Measurements from ENCODE around the gene RUNX2. TPM values are rescaled to one million over a fixed set of nuclear protein-coding genes. Genes with fewer than 3 reads are reported as not detected.

Gene RUNX2
- total RNA-seq, 1 donor from 2014 or later = 0.52 TPM

GRCh38 chr6:45518013-45518720 lies 190.0 kb downstream of the RUNX2 start:
- Histone ChIP-seq H3K9me3 (ENCODE audit: control insufficient read depth in 3 of 3, low read length in 3 of 3) (no peaks in the 10 kb centered on the region), H3K36me3 (ENCODE audit: control insufficient read depth in 3 of 3, insufficient read depth in 3 of 3, low read length in 3 of 3) (no peaks in the 10 kb centered on the region), H3K27ac (ENCODE audit: low read depth, low read length) (no peak overlapping the region), H3K9ac (ENCODE audit: low read depth in 1 of 3, low read length in 3 of 3) (no peak overlapping the region), H3K4me3 (ENCODE audit: low read length in 3 of 3) (no peak overlapping the region), H3K27me3 (ENCODE audit: control insufficient read depth in 3 of 3, insufficient read depth in 3 of 3, low read length in 3 of 3) (no peaks in the 10 kb centered on the region), H3K4me1 (ENCODE audit: control insufficient read depth in 3 of 3, insufficient read depth in 3 of 3, low read length in 3 of 3) (no peaks in the 10 kb centered on the region)

- Histone ChIP-seq H3K9me3 (ENCODE audit: control insufficient read depth in 3 of 3, low read length in 3 of 3) (no peaks in the 10 kb centered on the region), H3K27me3 (ENCODE audit: control insufficient read depth in 3 of 3, insufficient read depth in 3 of 3, low read length in 3 of 3) (no peaks in the 10 kb centered on the region), H3K9ac (ENCODE audit: low read depth in 1 of 3, low read length in 3 of 3) (no peak overlapping the region), H3K4me3 (ENCODE audit: low read length in 3 of 3) (no peak overlapping the region), H3K36me3 (ENCODE audit: control insufficient read depth in 3 of 3, insufficient read depth in 3 of 3, low read length in 3 of 3) (no peaks in the 10 kb centered on the region), H3K4me1 (ENCODE audit: control insufficient read depth in 3 of 3, insufficient read depth in 3 of 3, low read length in 3 of 3) (no peaks in the 10 kb centered on the region), H3K27ac (ENCODE audit: low read depth, low read length) (no peak overlapping the region)
Measured at GRCh38 chr6:45521226-45521625, 193.1 kb downstream of the RUNX2 start.

GRCh38 chr6:45522486-45522885 lies 194.4 kb downstream of the RUNX2 start:
- Histone ChIP-seq H3K9me3 (ENCODE audit: control insufficient read depth in 3 of 3, low read length in 3 of 3) (no peaks in the 10 kb centered on the region), H3K4me1 (ENCODE audit: control insufficient read depth in 3 of 3, insufficient read depth in 3 of 3, low read length in 3 of 3) (no peaks in the 10 kb centered on the region), H3K36me3 (ENCODE audit: control insufficient read depth in 3 of 3, insufficient read depth in 3 of 3, low read length in 3 of 3) (no peaks in the 10 kb centered on the region), H3K27me3 (ENCODE audit: control insufficient read depth in 3 of 3, insufficient read depth in 3 of 3, low read length in 3 of 3) (no peaks in the 10 kb centered on the region), H3K9ac (ENCODE audit: low read depth in 1 of 3, low read length in 3 of 3) (no peak overlapping the region), H3K27ac (ENCODE audit: low read depth, low read length) (no peak overlapping the region), H3K4me3 (ENCODE audit: low read length in 3 of 3) (no peak overlapping the region)

- H3K9ac ChIP-seq (ENCODE audit: low read depth in 1 of 3, low read length in 3 of 3) = no peak overlapping the region
- H3K9me3 ChIP-seq (ENCODE audit: control insufficient read depth in 3 of 3, low read length in 3 of 3) = no peaks in the 10 kb centered on the region
- no peaks in the 10 kb centered on the region for H3K4me1 ChIP-seq (ENCODE audit: control insufficient read depth in 3 of 3, insufficient read depth in 3 of 3, low read length in 3 of 3)
- H3K27me3 ChIP-seq (ENCODE audit: control insufficient read depth in 3 of 3, insufficient read depth in 3 of 3, low read length in 3 of 3) = no peaks in the 10 kb centered on the region
- no peak overlapping the region for H3K4me3 ChIP-seq (ENCODE audit: low read length in 3 of 3)
- no peaks in the 10 kb centered on the region for H3K36me3 ChIP-seq (ENCODE audit: control insufficient read depth in 3 of 3, insufficient read depth in 3 of 3, low read length in 3 of 3)
- no peak overlapping the region for H3K27ac ChIP-seq (ENCODE audit: low read depth, low read length)
Measured at GRCh38 chr6:45527210-45527609, 199.1 kb downstream of the RUNX2 start.

GRCh38 chr6:45531999-45532595 lies 204.0 kb downstream of the RUNX2 start:
- no peaks in the 10 kb centered on the region for H3K36me3 ChIP-seq (ENCODE audit: control insufficient read depth in 3 of 3, insufficient read depth in 3 of 3, low read length in 3 of 3)
- no peak overlapping the region for H3K27ac ChIP-seq (ENCODE audit: low read depth, low read length)
- peak overlapping the region in 1 of 3 donors; percentile 51 for H3K9ac ChIP-seq (ENCODE audit: low read depth in 1 of 3, low read length in 3 of 3)
- H3K9me3 ChIP-seq (ENCODE audit: control insufficient read depth in 3 of 3, low read length in 3 of 3) = no peaks in the 10 kb centered on the region
- H3K4me3 ChIP-seq (ENCODE audit: low read length in 3 of 3) = peak overlapping the region in 1 of 3 donors; percentile 57
- no peaks in the 10 kb centered on the region for H3K27me3 ChIP-seq (ENCODE audit: control insufficient read depth in 3 of 3, insufficient read depth in 3 of 3, low read length in 3 of 3)
- peaks cover 0 to 6% (median 3%) of the 10 kb centered on the region in 3 donors for H3K4me1 ChIP-seq (ENCODE audit: control insufficient read depth in 3 of 3, insufficient read depth in 3 of 3, low read length in 3 of 3)

- peak overlapping the region; percentile 14 for H3K27ac ChIP-seq (ENCODE audit: low read depth, low read length)
- H3K4me1 ChIP-seq (ENCODE audit: control insufficient read depth in 3 of 3, insufficient read depth in 3 of 3, low read length in 3 of 3) = peaks cover 0 to 6% (median 3%) of the 10 kb centered on the region in 3 donors
- no peaks in the 10 kb centered on the region for H3K27me3 ChIP-seq (ENCODE audit: control insufficient read depth in 3 of 3, insufficient read depth in 3 of 3, low read length in 3 of 3)
- H3K4me3 ChIP-seq (ENCODE audit: low read length in 3 of 3) = peak overlapping the region; percentile 53 to 61 (median 57)
- H3K9me3 ChIP-seq (ENCODE audit: control insufficient read depth in 3 of 3, low read length in 3 of 3) = no peaks in the 10 kb centered on the region
- H3K9ac ChIP-seq (ENCODE audit: low read depth in 1 of 3, low read length in 3 of 3) = peak overlapping the region; percentile 27 to 66 (median 51)
- no peaks in the 10 kb centered on the region for H3K36me3 ChIP-seq (ENCODE audit: control insufficient read depth in 3 of 3, insufficient read depth in 3 of 3, low read length in 3 of 3)
Measured at GRCh38 chr6:45532721-45533210, 204.6 kb downstream of the RUNX2 start.

GRCh38 chr6:45533386-45533785 lies 205.3 kb downstream of the RUNX2 start:
- no peak overlapping the region for H3K27ac ChIP-seq (ENCODE audit: low read depth, low read length)
- H3K36me3 ChIP-seq (ENCODE audit: control insufficient read depth in 3 of 3, insufficient read depth in 3 of 3, low read length in 3 of 3) = no peaks in the 10 kb centered on the region
- H3K27me3 ChIP-seq (ENCODE audit: control insufficient read depth in 3 of 3, insufficient read depth in 3 of 3, low read length in 3 of 3) = no peaks in the 10 kb centered on the region
- H3K9ac ChIP-seq (ENCODE audit: low read depth in 1 of 3, low read length in 3 of 3) = peak overlapping the region; percentile 27 to 66 (median 51)
- H3K4me3 ChIP-seq (ENCODE audit: low read length in 3 of 3) = peak overlapping the region; percentile 53 to 61 (median 57)
- H3K9me3 ChIP-seq (ENCODE audit: control insufficient read depth in 3 of 3, low read length in 3 of 3) = no peaks in the 10 kb centered on the region
- H3K4me1 ChIP-seq (ENCODE audit: control insufficient read depth in 3 of 3, insufficient read depth in 3 of 3, low read length in 3 of 3) = peaks cover under 1 to 7% (median 3%) of the 10 kb centered on the region in 3 donors

- H3K4me3 ChIP-seq (ENCODE audit: low read length in 3 of 3) = no peak overlapping the region
- H3K4me1 ChIP-seq (ENCODE audit: control insufficient read depth in 3 of 3, insufficient read depth in 3 of 3, low read length in 3 of 3) = peaks cover 6 to 10% (median 8%) of the 10 kb centered on the region in 3 donors
- no peaks in the 10 kb centered on the region for H3K36me3 ChIP-seq (ENCODE audit: control insufficient read depth in 3 of 3, insufficient read depth in 3 of 3, low read length in 3 of 3)
- H3K9me3 ChIP-seq (ENCODE audit: control insufficient read depth in 3 of 3, low read length in 3 of 3) = no peaks in the 10 kb centered on the region
- H3K27me3 ChIP-seq (ENCODE audit: control insufficient read depth in 3 of 3, insufficient read depth in 3 of 3, low read length in 3 of 3) = no peaks in the 10 kb centered on the region
- H3K9ac ChIP-seq (ENCODE audit: low read depth in 1 of 3, low read length in 3 of 3) = no peak overlapping the region
- no peak overlapping the region for H3K27ac ChIP-seq (ENCODE audit: low read depth, low read length)
Measured at GRCh38 chr6:45535933-45536332, 207.8 kb downstream of the RUNX2 start.

GRCh38 chr6:45537539-45537938 lies 209.4 kb downstream of the RUNX2 start:
- no peak overlapping the region for H3K27ac ChIP-seq (ENCODE audit: low read depth, low read length)
- no peaks in the 10 kb centered on the region for H3K9me3 ChIP-seq (ENCODE audit: control insufficient read depth in 3 of 3, low read length in 3 of 3)
- peaks cover 6 to 8% (median 6%) of the 10 kb centered on the region in 3 donors for H3K4me1 ChIP-seq (ENCODE audit: control insufficient read depth in 3 of 3, insufficient read depth in 3 of 3, low read length in 3 of 3)
- no peak overlapping the region for H3K9ac ChIP-seq (ENCODE audit: low read depth in 1 of 3, low read length in 3 of 3)
- H3K27me3 ChIP-seq (ENCODE audit: control insufficient read depth in 3 of 3, insufficient read depth in 3 of 3, low read length in 3 of 3) = no peaks in the 10 kb centered on the region
- no peaks in the 10 kb centered on the region for H3K36me3 ChIP-seq (ENCODE audit: control insufficient read depth in 3 of 3, insufficient read depth in 3 of 3, low read length in 3 of 3)
- no peak overlapping the region for H3K4me3 ChIP-seq (ENCODE audit: low read length in 3 of 3)

All from skeletal muscle tissue (tissue), 4 donors.